GM12801 (cell line): Measurements from ENCODE around the gene B3GALT4.

Experiments
- CTCF ChIP-seq: IDR thresholded peaks from one replicate; pipeline ENCODE4 v1.5.1; 2011; ENCODE audit warnings: control low read depth; ENCODE audit not compliant: insufficient read length; ENCODE audit errors: extremely low read depth

Gene B3GALT4

GRCh38 chr6:33298773-33299236 lies 21.9 kb downstream of the B3GALT4 start, which contains the start of gene RGL2:
Gene RGL2, minus strand, starts transcription at chr6:33298942. Its CDS starts 332 bp downstream, at chr6:33298610.
- no peak for TF ChIP-seq CTCF

- TF ChIP-seq CTCF: no peak
Measured at GRCh38 chr6:33299237-33299944, 22.5 kb downstream of the B3GALT4 start.

DNA sequence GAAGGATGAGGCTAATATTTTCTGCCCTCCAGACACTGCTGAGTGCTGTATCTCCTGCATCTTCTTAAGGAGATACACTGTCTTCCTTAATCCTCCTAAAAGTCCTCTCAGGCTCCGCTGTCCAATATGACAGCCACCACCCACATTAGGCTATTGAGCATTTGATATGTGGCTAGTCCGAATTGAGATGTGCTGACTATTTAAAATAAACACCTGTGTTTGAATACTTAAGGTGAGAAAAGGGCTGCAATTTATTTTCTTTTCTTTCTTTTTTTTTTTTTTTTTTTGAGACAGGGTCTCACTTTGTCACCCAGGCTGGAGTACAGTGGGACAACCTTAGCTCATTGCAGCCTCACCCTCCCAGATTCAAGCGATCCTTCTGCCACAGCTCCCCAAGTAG lies 25.0 kb downstream of the B3GALT4 start:
- no peak for TF ChIP-seq CTCF

DNA sequence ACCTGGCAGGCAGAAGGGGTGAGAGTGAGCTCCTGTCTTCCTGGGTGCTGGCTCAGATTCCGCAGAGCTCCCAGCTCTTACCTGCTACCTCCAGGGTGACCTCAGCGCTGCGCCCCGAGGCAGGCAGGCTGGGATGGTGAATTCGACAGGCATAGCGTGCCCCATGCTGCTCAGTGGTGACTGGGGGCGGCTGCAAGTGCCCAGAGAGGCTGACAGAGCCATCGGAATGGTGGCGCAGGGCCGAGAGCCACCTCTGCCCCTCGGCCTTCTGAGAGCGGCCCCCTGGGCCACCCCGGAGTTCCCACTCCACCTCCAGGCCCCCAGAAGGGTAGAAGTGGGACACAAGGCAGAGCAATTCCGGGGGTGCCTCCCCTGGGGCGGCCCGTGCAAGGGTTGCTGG lies 27.3 kb downstream of the B3GALT4 start:
- no peak for TF ChIP-seq CTCF

DNA sequence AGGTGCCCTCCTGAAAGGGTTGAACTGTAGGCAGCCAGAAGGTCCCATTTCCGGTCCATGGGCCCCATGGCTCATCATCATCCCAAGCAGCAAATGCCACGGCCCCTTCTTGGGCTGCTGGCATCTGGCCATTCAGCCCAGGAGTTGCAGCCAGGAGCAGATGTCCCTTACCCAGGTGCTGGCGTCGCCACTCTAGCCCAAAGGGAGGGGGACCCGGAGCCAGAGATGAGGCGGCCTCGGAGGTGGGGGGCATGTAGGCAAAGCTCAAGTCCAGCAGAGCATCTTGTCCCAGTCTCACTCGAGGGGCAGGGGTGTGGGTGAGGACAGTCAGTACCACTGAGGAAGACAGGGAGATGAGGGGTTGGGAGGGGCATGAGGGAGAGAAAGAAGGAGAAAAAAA lies 28.1 kb downstream of the B3GALT4 start:
- no peak for TF ChIP-seq CTCF

DNA sequence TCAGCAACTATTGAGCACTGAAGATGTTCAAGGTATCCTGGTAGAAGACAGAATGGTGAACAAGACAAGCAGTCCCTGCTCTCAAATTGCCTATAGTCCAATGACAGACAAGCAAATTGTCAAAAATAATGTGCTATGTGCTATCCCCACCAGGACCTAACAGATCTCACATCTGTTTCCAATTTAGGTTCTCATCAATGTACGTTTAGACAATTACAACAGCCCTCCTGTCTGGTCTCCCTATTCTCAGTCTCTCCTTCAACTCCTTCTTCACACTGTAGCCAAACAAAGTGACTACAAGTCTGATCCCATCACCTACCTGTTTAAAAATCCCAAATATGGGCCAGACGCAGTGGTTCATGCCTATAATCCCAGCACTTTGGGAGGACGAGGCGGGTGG lies 29.4 kb downstream of the B3GALT4 start:
- TF ChIP-seq CTCF: no peak

- no peak for TF ChIP-seq CTCF
Measured at GRCh38 chr6:33312361-33313104, 35.6 kb downstream of the B3GALT4 start.
